H1 (cell line): ENCODE results near the gene GALNT18. TPM values are rescaled to one million over a fixed set of nuclear protein-coding genes. Genes with fewer than 3 reads are reported as not detected.

Source experiments
- CTCF ChIA-PET: fragments of 300-600 bp; sonication (Branson Sonifier 250); formaldehyde crosslinking; loops from one replicate; lab custom pipeline; 2021; ENCODE audit not compliant: partially characterized antibody; lab: Charles Lee
- POLR2A ChIA-PET: fragments of 300-600 bp; sonication (Branson Sonifier 250); formaldehyde crosslinking; loops from one replicate; lab custom pipeline; 2021; ENCODE audit warnings: inconsistent platforms; ENCODE audit not compliant: partially characterized antibody; lab: Charles Lee
- DNase-seq, 2 experiments: peaks; one replicate each; pipeline versions ENCODE4 v3.0.0 to v3.0.0-alpha.2; 2010 to 2022; ENCODE audit warnings: low spot score in 2 of 2, low read depth in 1 of 2, mixed read lengths in 1 of 2
- FAIRE-seq: peaks from 2 replicates; lab custom pipeline; 2011; peaks lifted over from hg19 to GRCh38; lab: Jason Lieb, UNC
- H2AFZ ChIP-seq: 2 replicates; pipeline ENCODE4 v1.8.1; 2012; ENCODE audit warnings: low read length, inconsistent platforms
- H2AK5ac ChIP-seq: 2 replicates; pipeline ENCODE4 v1.6.1; 2013; ENCODE audit warnings: low read depth, low read length
- H2BK120ac ChIP-seq: replicated peaks from 2 replicates; pipeline ENCODE3; 2013; ENCODE audit warnings: low read depth, low read length, inconsistent platforms
- H2BK12ac ChIP-seq: 2 replicates; pipeline ENCODE4 v1.6.1; 2013; ENCODE audit warnings: low read depth, low read length
- H2BK15ac ChIP-seq: 2 replicates; pipeline ENCODE4 v1.6.1; 2013; ENCODE audit warnings: low read length
- H2BK20ac ChIP-seq: 2 replicates; pipeline ENCODE4 v1.6.1; 2013; ENCODE audit warnings: low read length
- H2BK5ac ChIP-seq: 2 replicates; pipeline ENCODE4 v1.6.1; 2013; ENCODE audit warnings: low read depth, low read length
- H3K14ac ChIP-seq: 2 replicates; pipeline ENCODE4 v1.6.1; 2013; ENCODE audit warnings: inconsistent platforms; ENCODE audit not compliant: insufficient read length
- H3K18ac ChIP-seq: 2 replicates; pipeline ENCODE4 v1.6.1; 2013; ENCODE audit warnings: low read length; ENCODE audit errors: extremely low read depth
- H3K23ac ChIP-seq: 2 replicates; pipeline ENCODE4 v1.6.1; 2013; ENCODE audit warnings: inconsistent platforms; ENCODE audit not compliant: insufficient read length
- H3K23me2 ChIP-seq: 2 replicates; pipeline ENCODE4 v1.6.1; 2013; ENCODE audit warnings: low read depth, low read length
- H3K27ac ChIP-seq: 2 replicates; pipeline ENCODE4 v1.6.1; 2011; ENCODE audit warnings: low read depth, low read length, inconsistent platforms
- H3K27me3 ChIP-seq, 4 experiments: replicated peaks in 1 of 4; 1 replicate in 1 of 4; 2 replicates in 3 of 4; pipeline versions ENCODE4 v1.6.1 to v1.8.1; 2011 to 2013; ENCODE audit warnings: low read length in 3 of 4, mild to moderate bottlenecking in 3 of 4, inconsistent platforms in 2 of 4, mixed read lengths in 2 of 4, moderate library complexity in 1 of 4; ENCODE audit not compliant: control insufficient read depth in 3 of 4, insufficient read depth in 3 of 4; ENCODE audit errors: extremely low read depth in 1 of 4
- H3K36me3 ChIP-seq, 4 experiments: 2 replicates each; pipeline versions ENCODE4 v1.6.1 to v1.8.1; 2011 to 2013; ENCODE audit warnings: mild to moderate bottlenecking in 4 of 4, low read length in 3 of 4, moderate library complexity in 2 of 4, control low read depth in 1 of 4, inconsistent platforms in 1 of 4; ENCODE audit not compliant: insufficient read depth in 4 of 4, control insufficient read depth in 2 of 4
- H3K4ac ChIP-seq: replicated peaks from 2 replicates; pipeline ENCODE3; 2013; ENCODE audit warnings: low read length, low read depth, mixed read lengths, inconsistent platforms; ENCODE audit not compliant: insufficient read length
- H3K4me1 ChIP-seq, 4 experiments: replicated peaks in 1 of 4; 1 replicate in 1 of 4; 2 replicates in 3 of 4; pipeline versions ENCODE4 v1.6.1 to v1.8.1; 2011 to 2013; ENCODE audit warnings: low read length in 3 of 4, inconsistent platforms in 2 of 4, mixed read lengths in 1 of 4; ENCODE audit not compliant: insufficient read depth in 4 of 4, control insufficient read depth in 3 of 4
- H3K4me2 ChIP-seq, 2 experiments: 2 replicates each; pipeline versions ENCODE4 v1.6.1 to v1.8.1; 2011 to 2013; ENCODE audit warnings: low read depth in 2 of 2, low read length in 2 of 2, control low read depth in 1 of 2, inconsistent platforms in 1 of 2, mild to moderate bottlenecking in 1 of 2; ENCODE audit not compliant: insufficient read depth in 1 of 2
- H3K4me3 ChIP-seq, 4 experiments: fragments of 200-600, 300-600 bp in 1 of 4; sonication (generic), shearing (Covaris generic), sonication (Bioruptor Twin) in 1 of 4; 2 replicates each; pipeline versions ENCODE4 v1.5.1 to v1.8.1; 2011 to 2016; ENCODE audit warnings: low read length in 4 of 4, low read depth in 3 of 4, control low read depth in 2 of 4, inconsistent platforms in 2 of 4, mild to moderate bottlenecking in 2 of 4, mixed read lengths in 1 of 4, moderate library complexity in 1 of 4; ENCODE audit not compliant: insufficient read depth in 2 of 4; ENCODE audit errors: extremely low read depth in 1 of 4
- H3K56ac ChIP-seq: replicated peaks from 2 replicates; pipeline ENCODE3; 2013; ENCODE audit warnings: low read depth, mild to moderate bottlenecking, mixed read lengths, low read length, inconsistent platforms; ENCODE audit not compliant: insufficient read length
- H3K79me1 ChIP-seq: 2 replicates; pipeline ENCODE4 v1.6.1; 2013; ENCODE audit warnings: low read depth, low read length, control low read depth
- H3K79me2 ChIP-seq, 2 experiments: 2 replicates each; pipeline versions ENCODE4 v1.6.1 to v1.8.1; 2012 to 2013; ENCODE audit warnings: low read length in 2 of 2, mild to moderate bottlenecking in 2 of 2, inconsistent platforms in 1 of 2; ENCODE audit not compliant: insufficient read depth in 2 of 2, control insufficient read depth in 1 of 2
- H3K9ac ChIP-seq, 4 experiments: replicated peaks in 1 of 4; 1 replicate in 1 of 4; 2 replicates in 3 of 4; pipeline versions ENCODE4 v1.6.1 to v1.8.1; 2011 to 2013; ENCODE audit warnings: low read depth in 3 of 4, low read length in 3 of 4, control low read depth in 2 of 4, mild to moderate bottlenecking in 2 of 4, moderate library complexity in 2 of 4, inconsistent platforms in 1 of 4; ENCODE audit errors: extremely low read depth in 1 of 4
- H3K9me3 ChIP-seq, 2 experiments: 2 replicates each; pipeline versions ENCODE4 v1.6.1 to v1.8.1; 2012 to 2013; ENCODE audit warnings: mild to moderate bottlenecking in 2 of 2, moderate library complexity in 2 of 2, control low read depth in 1 of 2, inconsistent platforms in 1 of 2, low read depth in 1 of 2, low read length in 1 of 2, mixed read lengths in 1 of 2; ENCODE audit not compliant: insufficient read depth in 2 of 2
- H4K20me1 ChIP-seq, 2 experiments: replicated peaks in 1 of 2; 2 replicates each; pipeline versions ENCODE3 to v1.8.1; 2011 to 2013; ENCODE audit warnings: inconsistent platforms in 2 of 2, low read length in 2 of 2, mild to moderate bottlenecking in 1 of 2; ENCODE audit not compliant: insufficient read depth in 2 of 2, control insufficient read depth in 1 of 2
- H4K5ac ChIP-seq: 2 replicates; pipeline ENCODE4 v1.6.1; 2013; ENCODE audit warnings: low read length, low read depth, mixed read lengths, inconsistent platforms; ENCODE audit not compliant: insufficient read length
- H4K8ac ChIP-seq: 2 replicates; pipeline ENCODE4 v1.8.0; 2013; ENCODE audit warnings: mild to moderate bottlenecking, moderate library complexity, low read length, inconsistent platforms; ENCODE audit not compliant: insufficient read depth; ENCODE audit errors: extremely low read depth
- H4K91ac ChIP-seq: replicated peaks from 2 replicates; pipeline ENCODE3; 2013; ENCODE audit warnings: low read length, mixed read lengths, inconsistent platforms; ENCODE audit not compliant: insufficient read length
- BACH1 ChIP-seq: IDR thresholded peaks from 2 replicates; pipeline ENCODE4 v1.6.1; 2012; ENCODE audit warnings: low read length, improper control_type of control experiment
- CTBP2 ChIP-seq: IDR thresholded peaks from 2 replicates; pipeline ENCODE4 v1.7.0; 2011; ENCODE audit warnings: borderline replicate concordance, mild to moderate bottlenecking, moderate library complexity, mixed read lengths, low read length; ENCODE audit not compliant: insufficient read depth, insufficient read length
- E2F6 ChIP-seq: IDR thresholded peaks from 2 replicates; pipeline ENCODE4 v1.6.1; 2012; ENCODE audit warnings: inconsistent platforms
- EP300 ChIP-seq, 2 experiments: IDR thresholded peaks; 1 replicate in 1 of 2; 2 replicates in 1 of 2; pipeline ENCODE4 v1.6.1; 2011 to 2012; ENCODE audit warnings: low read depth in 2 of 2, low read length in 2 of 2, mild to moderate bottlenecking in 2 of 2, borderline replicate concordance in 1 of 2, inconsistent platforms in 1 of 2, moderate library complexity in 1 of 2
- FOSL1 ChIP-seq: IDR thresholded peaks from 2 replicates; pipeline ENCODE4 v1.6.1; 2011; ENCODE audit warnings: mild to moderate bottlenecking, low read depth, low read length, moderate library complexity; ENCODE audit not compliant: insufficient read depth
- JUN ChIP-seq: IDR thresholded peaks from 2 replicates; pipeline ENCODE4 v1.6.1; 2011; ENCODE audit warnings: low read depth, mild to moderate bottlenecking, improper control_type of control experiment, low read length
- KDM1A ChIP-seq: fragments of 200-600, 300-600 bp; sonication (generic); IDR thresholded peaks from 2 replicates; pipeline ENCODE4 v1.7.1; 2016; ENCODE audit warnings: mild to moderate bottlenecking, low read length, borderline replicate concordance
- MAFK ChIP-seq: IDR thresholded peaks from 2 replicates; pipeline ENCODE4 v1.6.1; 2012; ENCODE audit warnings: low read depth, mild to moderate bottlenecking, improper control_type of control experiment, low read length
- MAX ChIP-seq: IDR thresholded peaks from 2 replicates; pipeline ENCODE4 v1.6.1; 2012; ENCODE audit warnings: inconsistent platforms
- NANOG ChIP-seq: IDR thresholded peaks from 2 replicates; pipeline ENCODE4 v1.6.1; 2011; ENCODE audit warnings: low read length, low read depth, mild to moderate bottlenecking, inconsistent platforms; ENCODE audit not compliant: insufficient read depth, poor library complexity, severe bottlenecking
- WGBS, 2 experiments: shearing (Covaris generic) in 1 of 2; methylation state at CpG; one replicate each; pipeline versions ENCODE4 v1.1.6 to v1.1.7; 2013 to 2015; ENCODE audit warnings: low lambda C conversion rate in 2 of 2, mixed read lengths in 2 of 2, inconsistent platforms in 1 of 2, low coverage in 1 of 2, missing lambda C conversion rate in 1 of 2; ENCODE audit not compliant: insufficient replicate concordance in 2 of 2, insufficient coverage in 1 of 2, insufficient read length in 1 of 2; ENCODE audit errors: extremely low coverage in 1 of 2, missing lambda C conversion rate in 1 of 2; 5-methylcytosine and 5-hydroxymethylcytosine counted together
- polyA plus RNA-seq, 7 experiments: library from polyadenylated mRNA; depleted of rRNA in 3 of 7; stranded (reverse) in 5 of 7; unstranded in 2 of 7; fragments of >200 nt in 5 of 7; fragments of 200-250 nt in 2 of 7; gene quantifications; 1 replicate in 5 of 7; 2 replicates in 1 of 7; 4 replicates in 1 of 7; pipeline versions ENCODE4 v1.2.1 to v1.2.3, GENCODE V29; 2011 to 2013; ENCODE audit warnings: missing spikeins in 2 of 7, mixed read lengths in 2 of 7
- total RNA-seq: library from RNA; stranded (reverse); fragmentation: NEBNext Ultra II Directional; extraction: Animal tissue kit (Norgen Biotek cat#: 25700); gene quantifications from 2 replicates; pipeline ENCODE4 v1.2.1, GENCODE V29; 2021

The GALNT18 gene
- total and polyA plus RNA-seq, 2 of the 8 experiments (the other 6 are each of a cell fraction or from before 2014, with no cell fraction given) = 6.0 to 9.4 TPM

GRCh38 chr11:11400121-11400520 lies 221.7 kb downstream of the GALNT18 start:
- no peak overlapping the region for H2BK5ac ChIP-seq
- 93% methylated on average over 3 of the region's 3 CpGs; no CpG with 5 or more reads in 1 of the 2 experiments for WGBS, 2 experiments
- POLR2A ChIA-PET = no interaction called here
- CTCF ChIA-PET = interaction anchor here (0.5 to 4.0 kb wide), 24 partner anchors 11 to 748 kb away, joined by 3 to 24 read pairs (median 3); no protein-coding TSS in a partner anchor
- no peak overlapping the region for H2BK20ac ChIP-seq
- H3K56ac ChIP-seq = no peak overlapping the region
- H2AK5ac ChIP-seq = no peak overlapping the region
- H3K4me2 ChIP-seq = no peak overlapping the region
- no peaks in the 10 kb centered on the region for H3K79me1 ChIP-seq
- H3K4ac ChIP-seq = no peak overlapping the region
- no peaks in the 10 kb centered on the region for H4K20me1 ChIP-seq
- H3K23ac ChIP-seq = no peak overlapping the region
- H3K79me2 ChIP-seq = no peaks in the 10 kb centered on the region
- no peaks in the 10 kb centered on the region; a peak in 1 of 7 replicates for H3K27me3 ChIP-seq
- H4K8ac ChIP-seq = no peak overlapping the region
- H3K4me1 ChIP-seq = peaks cover 0 to 13% (median 4%) of the 10 kb centered on the region in 4 experiments; a peak in 4 of 7 replicates
- no peak for FAIRE-seq
- H3K23me2 ChIP-seq = no peaks in the 10 kb centered on the region
- no peak overlapping the region for H2BK12ac ChIP-seq
- H3K36me3 ChIP-seq = no peaks in the 10 kb centered on the region
- H3K18ac ChIP-seq = no peak overlapping the region
- H2AFZ ChIP-seq = no peak overlapping the region
- H3K27ac ChIP-seq = no peak overlapping the region
- no peak overlapping the region for H3K9ac ChIP-seq
- no peak overlapping the region for H4K5ac ChIP-seq
- no peak overlapping the region for H3K14ac ChIP-seq
- DNase-seq = no peak
- no peak overlapping the region for H4K91ac ChIP-seq
- no peak overlapping the region for H3K4me3 ChIP-seq
- no peaks in the 10 kb centered on the region for H3K9me3 ChIP-seq
- no peak overlapping the region for H2BK120ac ChIP-seq
- H2BK15ac ChIP-seq = no peak overlapping the region
- TF ChIP-seq BACH1 (no peak), FOSL1 (no peak), CTBP2 (no peak), MAX (no peak), E2F6 (no peak), EP300 (IDR thresholded peaks at IDR 0.05; ENCODE audit: borderline replicate concordance in 1 of 2, low read depth in 2 of 2, low read length in 2 of 2) (no peak), MAFK (no peak), JUN (no peak), NANOG (no peak), KDM1A (no peak)
